ENCODE data around the gene YPEL5.
"Not testable (repeated sequence)": the region's sequence is repeated elsewhere in the genome, so short reads cannot be mapped to it uniquely, and the experiment has no call there.

Gene YPEL5

GRCh38 chr2:30146337-30147195 lies at the start of gene YPEL5:
TSS of gene YPEL5 (plus strand) at chr2:30147007. CDS start at chr2:30156652, 9,645 bp downstream.
- peaks cover 7% of the 10 kb centered on the region for H3K36me3 Mint-ChIP-seq (ENCODE audit: low read depth)
- H3K4me1 Mint-ChIP-seq (ENCODE audit: low read depth): peaks cover 36% of the 10 kb centered on the region
- H3K27ac Mint-ChIP-seq: peak within 1 kb of the TSS; percentile 97
- peak; percentile 99 for DNase-seq (ENCODE audit: low spot score)
- no peaks in the 10 kb centered on the region for H3K27me3 Mint-ChIP-seq (ENCODE audit: low read depth)
- H3K4me3 Mint-ChIP-seq: peak within 1 kb of the TSS; percentile 84
- H3K9me3 Mint-ChIP-seq: no peaks in the 10 kb centered on the region

- H3K4me1 Mint-ChIP-seq (ENCODE audit: low read depth): no peaks in the 10 kb centered on the region
- peaks cover 17% of the 10 kb centered on the region for H3K27me3 Mint-ChIP-seq (ENCODE audit: low read depth)
- H3K36me3 Mint-ChIP-seq (ENCODE audit: low read depth): no peaks in the 10 kb centered on the region
- H3K4me3 Mint-ChIP-seq: no peak overlapping the region
- no peaks in the 10 kb centered on the region for H3K9me3 Mint-ChIP-seq
- H3K27ac Mint-ChIP-seq: no peak overlapping the region
- no peak for DNase-seq (ENCODE audit: low spot score)
These were observed 48.4 kb upstream of the YPEL5 start for GRCh38 chr2:30098266-30099005.

- H3K9me3 Mint-ChIP-seq; H3K36me3 Mint-ChIP-seq (ENCODE audit: low read depth); H3K4me1 Mint-ChIP-seq (ENCODE audit: low read depth); H3K27ac Mint-ChIP-seq; DNase-seq (ENCODE audit: low spot score); H3K4me3 Mint-ChIP-seq: not testable (repeated sequence)
- H3K27me3 Mint-ChIP-seq (ENCODE audit: low read depth): peaks cover 18% of the 10 kb centered on the region
These were observed 47.4 kb upstream of the YPEL5 start for GRCh38 chr2:30099366-30099765.

GRCh38 chr2:30100691-30101090 lies 46.1 kb upstream of the YPEL5 start:
- H3K27me3 Mint-ChIP-seq (ENCODE audit: low read depth): peaks cover 15% of the 10 kb centered on the region
- not testable (repeated sequence) for H3K9me3 Mint-ChIP-seq; H3K36me3 Mint-ChIP-seq (ENCODE audit: low read depth); H3K27ac Mint-ChIP-seq; H3K4me3 Mint-ChIP-seq; DNase-seq (ENCODE audit: low spot score); H3K4me1 Mint-ChIP-seq (ENCODE audit: low read depth)

- Mint-ChIP-seq H3K4me1 (ENCODE audit: low read depth) (no peaks in the 10 kb centered on the region), H3K27ac (no peak overlapping the region), H3K4me3 (no peak overlapping the region), H3K36me3 (ENCODE audit: low read depth) (no peaks in the 10 kb centered on the region), H3K9me3 (no peaks in the 10 kb centered on the region), H3K27me3 (ENCODE audit: low read depth) (peaks cover 15% of the 10 kb centered on the region)
- no peak for DNase-seq (ENCODE audit: low spot score)
These were observed 42.5 kb upstream of the YPEL5 start for GRCh38 chr2:30104307-30104706.

GRCh38 chr2:30105556-30105955 lies 41.3 kb upstream of the YPEL5 start:
- H3K9me3 Mint-ChIP-seq: no peaks in the 10 kb centered on the region
- no peaks in the 10 kb centered on the region for H3K4me1 Mint-ChIP-seq (ENCODE audit: low read depth)
- no peaks in the 10 kb centered on the region for H3K36me3 Mint-ChIP-seq (ENCODE audit: low read depth)
- H3K27ac Mint-ChIP-seq: no peak overlapping the region
- no peak overlapping the region for H3K4me3 Mint-ChIP-seq
- peaks cover 11% of the 10 kb centered on the region for H3K27me3 Mint-ChIP-seq (ENCODE audit: low read depth)
- no peak for DNase-seq (ENCODE audit: low spot score)

GRCh38 chr2:30106543-30106942 lies 40.3 kb upstream of the YPEL5 start:
- H3K27ac Mint-ChIP-seq: no peak overlapping the region
- no peaks in the 10 kb centered on the region for H3K9me3 Mint-ChIP-seq
- H3K36me3 Mint-ChIP-seq (ENCODE audit: low read depth): no peaks in the 10 kb centered on the region
- DNase-seq (ENCODE audit: low spot score): no peak
- no peak overlapping the region for H3K4me3 Mint-ChIP-seq
- H3K27me3 Mint-ChIP-seq (ENCODE audit: low read depth): peaks cover 8% of the 10 kb centered on the region
- no peaks in the 10 kb centered on the region for H3K4me1 Mint-ChIP-seq (ENCODE audit: low read depth)

- Mint-ChIP-seq H3K4me1 (ENCODE audit: low read depth) (no peaks in the 10 kb centered on the region), H3K4me3 (no peak overlapping the region), H3K27ac (no peak overlapping the region), H3K27me3 (ENCODE audit: low read depth) (peaks cover 6% of the 10 kb centered on the region), H3K36me3 (ENCODE audit: low read depth) (no peaks in the 10 kb centered on the region), H3K9me3 (no peaks in the 10 kb centered on the region)
- DNase-seq (ENCODE audit: low spot score): no peak
These were observed 38.6 kb upstream of the YPEL5 start for GRCh38 chr2:30108192-30108591.

GRCh38 chr2:30108851-30109250 lies 38.0 kb upstream of the YPEL5 start:
- Mint-ChIP-seq H3K4me1 (ENCODE audit: low read depth) (no peaks in the 10 kb centered on the region), H3K36me3 (ENCODE audit: low read depth) (no peaks in the 10 kb centered on the region), H3K27me3 (ENCODE audit: low read depth) (peaks cover 3% of the 10 kb centered on the region), H3K4me3 (no peak overlapping the region), H3K27ac (no peak overlapping the region), H3K9me3 (no peaks in the 10 kb centered on the region)
- DNase-seq (ENCODE audit: low spot score): no peak

- peaks cover 3% of the 10 kb centered on the region for H3K27me3 Mint-ChIP-seq (ENCODE audit: low read depth)
- no peak for DNase-seq (ENCODE audit: low spot score)
- H3K27ac Mint-ChIP-seq: no peak overlapping the region
- no peaks in the 10 kb centered on the region for H3K4me1 Mint-ChIP-seq (ENCODE audit: low read depth)
- no peaks in the 10 kb centered on the region for H3K36me3 Mint-ChIP-seq (ENCODE audit: low read depth)
- H3K9me3 Mint-ChIP-seq: no peaks in the 10 kb centered on the region
- H3K4me3 Mint-ChIP-seq: no peak overlapping the region
These were observed 37.0 kb upstream of the YPEL5 start for GRCh38 chr2:30109856-30110255.

- peaks cover 6% of the 10 kb centered on the region for H3K27me3 Mint-ChIP-seq (ENCODE audit: low read depth)
- no peak overlapping the region for H3K4me3 Mint-ChIP-seq
- no peak overlapping the region for H3K27ac Mint-ChIP-seq
- DNase-seq (ENCODE audit: low spot score): no peak
- no peaks in the 10 kb centered on the region for H3K36me3 Mint-ChIP-seq (ENCODE audit: low read depth)
- peaks cover 2% of the 10 kb centered on the region for H3K4me1 Mint-ChIP-seq (ENCODE audit: low read depth)
- H3K9me3 Mint-ChIP-seq: no peaks in the 10 kb centered on the region
These were observed 36.0 kb upstream of the YPEL5 start for GRCh38 chr2:30110773-30111172.

GRCh38 chr2:30111186-30111585 lies 35.6 kb upstream of the YPEL5 start:
- not testable (repeated sequence) for H3K27ac Mint-ChIP-seq; H3K36me3 Mint-ChIP-seq (ENCODE audit: low read depth)

GRCh38 chr2:30112561-30112960 lies 34.2 kb upstream of the YPEL5 start:
- no peaks in the 10 kb centered on the region for H3K9me3 Mint-ChIP-seq
- H3K4me1 Mint-ChIP-seq (ENCODE audit: low read depth): peaks cover 2% of the 10 kb centered on the region
- H3K36me3 Mint-ChIP-seq (ENCODE audit: low read depth): no peaks in the 10 kb centered on the region
- no peak overlapping the region for H3K4me3 Mint-ChIP-seq
- H3K27me3 Mint-ChIP-seq (ENCODE audit: low read depth): peaks cover 7% of the 10 kb centered on the region
- no peak for DNase-seq (ENCODE audit: low spot score)
- H3K27ac Mint-ChIP-seq: no peak overlapping the region

More at GRCh38 chr2:30111186-30111585, 35.6 kb upstream of the YPEL5 start:
- not testable (repeated sequence) for H3K9me3 Mint-ChIP-seq; DNase-seq (ENCODE audit: low spot score); H3K4me3 Mint-ChIP-seq; H3K4me1 Mint-ChIP-seq (ENCODE audit: low read depth); H3K27me3 Mint-ChIP-seq (ENCODE audit: low read depth)

GRCh38 chr2:30113617-30114293 lies 33.1 kb upstream of the YPEL5 start:
- H3K9me3 Mint-ChIP-seq: no peaks in the 10 kb centered on the region
- H3K27ac Mint-ChIP-seq: no peak overlapping the region
- peaks cover 2% of the 10 kb centered on the region for H3K4me1 Mint-ChIP-seq (ENCODE audit: low read depth)
- H3K27me3 Mint-ChIP-seq (ENCODE audit: low read depth): peaks cover 7% of the 10 kb centered on the region
- DNase-seq (ENCODE audit: low spot score): no peak
- H3K4me3 Mint-ChIP-seq: no peak overlapping the region
- no peaks in the 10 kb centered on the region for H3K36me3 Mint-ChIP-seq (ENCODE audit: low read depth)
